H9 (cell line): ENCODE data around the gene ABCA12. TPM values are rescaled to one million over a fixed set of nuclear protein-coding genes. Genes with fewer than 3 reads are reported as not detected.

ENCODE experiments used
- DNase-seq: peaks from one replicate; pipeline ENCODE4 v3.0.0-alpha.2; 2017
- H2AFZ ChIP-seq: one replicate; pipeline ENCODE4 v1.6.1; 2013; ENCODE audit warnings: mild to moderate bottlenecking, low read length, control low read depth, moderate library complexity
- H2AK5ac ChIP-seq: 2 replicates; pipeline ENCODE4 v1.6.1; 2013; ENCODE audit warnings: low read length, control low read depth, mixed read lengths; ENCODE audit not compliant: insufficient read length
- H2BK120ac ChIP-seq: one replicate; pipeline ENCODE4 v1.6.1; 2013; ENCODE audit warnings: low read depth, mild to moderate bottlenecking, low read length, control low read depth, inconsistent platforms; ENCODE audit not compliant: poor library complexity, severe bottlenecking
- H2BK12ac ChIP-seq: 2 replicates; pipeline ENCODE4 v1.6.1; 2013; ENCODE audit warnings: low read length, control low read depth, mixed read lengths, low read depth; ENCODE audit not compliant: insufficient read length
- H2BK15ac ChIP-seq: 2 replicates; pipeline ENCODE4 v1.6.1; 2013; ENCODE audit warnings: low read depth, low read length, control low read depth
- H2BK20ac ChIP-seq: one replicate; pipeline ENCODE4 v1.6.1; 2013; ENCODE audit warnings: low read depth, mild to moderate bottlenecking, low read length, control low read depth, inconsistent platforms; ENCODE audit not compliant: poor library complexity, severe bottlenecking
- H2BK5ac ChIP-seq: 2 replicates; pipeline ENCODE4 v1.6.1; 2013; ENCODE audit warnings: low read length, control low read depth, mixed read lengths; ENCODE audit not compliant: insufficient read length
- H3K14ac ChIP-seq: 2 replicates; pipeline ENCODE4 v1.6.1; 2013; ENCODE audit warnings: low read length, control low read depth; ENCODE audit not compliant: insufficient read depth
- H3K18ac ChIP-seq: 2 replicates; pipeline ENCODE4 v1.6.1; 2013; ENCODE audit warnings: low read depth, mild to moderate bottlenecking, mixed read lengths, low read length, control low read depth; ENCODE audit not compliant: insufficient read length
- H3K23ac ChIP-seq: 2 replicates; pipeline ENCODE4 v1.6.1; 2013; ENCODE audit warnings: low read length, control low read depth, mixed read lengths, low read depth; ENCODE audit not compliant: insufficient read length
- H3K23me2 ChIP-seq: 2 replicates; pipeline ENCODE4 v1.6.1; 2013; ENCODE audit warnings: low read depth, mild to moderate bottlenecking, mixed read lengths, low read length, control low read depth; ENCODE audit not compliant: insufficient read length, poor library complexity, severe bottlenecking
- H3K27ac ChIP-seq: 2 replicates; pipeline ENCODE4 v1.5.1; 2013; ENCODE audit warnings: low read length, control low read depth, mixed read lengths, low read depth; ENCODE audit not compliant: insufficient read length
- H3K27me3 ChIP-seq: 2 replicates; pipeline ENCODE4 v1.6.1; 2013; ENCODE audit warnings: low read length, control low read depth, inconsistent platforms; ENCODE audit not compliant: insufficient read depth
- H3K4ac ChIP-seq: 2 replicates; pipeline ENCODE4 v1.6.1; 2013; ENCODE audit warnings: low read depth, mild to moderate bottlenecking, control low read depth, inconsistent platforms, low read length, moderate library complexity
- H3K4me1 ChIP-seq: 2 replicates; pipeline ENCODE4 v1.6.1; 2013; ENCODE audit warnings: low read length, control low read depth, inconsistent platforms; ENCODE audit not compliant: insufficient read depth
- H3K4me2 ChIP-seq: 2 replicates; pipeline ENCODE4 v1.6.1; 2013; ENCODE audit warnings: low read length, control low read depth, mixed read lengths; ENCODE audit not compliant: insufficient read length, insufficient read depth
- H3K56ac ChIP-seq: 2 replicates; pipeline ENCODE4 v1.6.1; 2013; ENCODE audit warnings: low read depth, mild to moderate bottlenecking, mixed read lengths, low read length, control low read depth; ENCODE audit not compliant: insufficient read length
- H3K79me1 ChIP-seq: 2 replicates; pipeline ENCODE4 v1.6.1; 2013; ENCODE audit warnings: low read depth, mild to moderate bottlenecking, moderate library complexity, low read length, control low read depth, inconsistent platforms; ENCODE audit not compliant: insufficient read depth, poor library complexity, severe bottlenecking
- H3K79me2 ChIP-seq: 2 replicates; pipeline ENCODE4 v1.6.1; 2013; ENCODE audit warnings: low read length, control low read depth, inconsistent platforms; ENCODE audit not compliant: insufficient read depth
- H3K9ac ChIP-seq: 2 replicates; pipeline ENCODE4 v1.6.1; 2013; ENCODE audit warnings: low read length, control low read depth, mixed read lengths; ENCODE audit not compliant: insufficient read length; ENCODE audit errors: extremely low read depth
- H3K9me3 ChIP-seq: one replicate; pipeline ENCODE4 v1.6.1; 2013; ENCODE audit warnings: low read depth, low read length, inconsistent platforms; ENCODE audit not compliant: control insufficient read depth
- H3T11ph ChIP-seq: one replicate; pipeline ENCODE4 v1.6.1; 2013; ENCODE audit warnings: mild to moderate bottlenecking, low read length, control low read depth, inconsistent platforms
- H4K20me1 ChIP-seq: one replicate; pipeline ENCODE4 v1.6.1; 2013; ENCODE audit not compliant: control insufficient read depth, insufficient read length, insufficient read depth
- H4K5ac ChIP-seq: 2 replicates; pipeline ENCODE4 v1.6.1; 2013; ENCODE audit warnings: low read depth, mild to moderate bottlenecking, mixed read lengths, low read length, control low read depth; ENCODE audit not compliant: insufficient read length
- H4K8ac ChIP-seq: replicated peaks from 2 replicates; pipeline ENCODE4 v1.6.1; 2013; ENCODE audit warnings: low read length, control low read depth, mixed read lengths, low read depth; ENCODE audit not compliant: insufficient read length
- H4K91ac ChIP-seq: 2 replicates; pipeline ENCODE4 v1.6.1; 2013; ENCODE audit warnings: low read depth, mild to moderate bottlenecking, moderate library complexity, mixed read lengths, low read length, control low read depth; ENCODE audit not compliant: insufficient read length
- H3K27ac Mint-ChIP-seq, 3 experiments: 2 replicates in 2 of 3; 3 replicates in 1 of 3; pipeline ENCODE4 v1.8.0; 2020 to 2021; ENCODE audit warnings: mixed read lengths in 3 of 3, mild to moderate bottlenecking in 1 of 3, moderate library complexity in 1 of 3
- H3K27me3 Mint-ChIP-seq: 2 replicates; pipeline ENCODE4 v1.8.0; 2021; ENCODE audit warnings: low read depth, mild to moderate bottlenecking, moderate library complexity, mixed read lengths
- H3K36me3 Mint-ChIP-seq, 3 experiments: 2 replicates in 2 of 3; 3 replicates in 1 of 3; pipeline ENCODE4 v1.8.0; 2020 to 2021; ENCODE audit warnings: low read depth in 3 of 3, mixed read lengths in 3 of 3; ENCODE audit not compliant: insufficient read depth in 1 of 3
- H3K4me1 Mint-ChIP-seq, 2 experiments: 2 replicates each; pipeline ENCODE4 v1.8.0; 2020; ENCODE audit warnings: mixed read lengths in 2 of 2
- H3K4me3 Mint-ChIP-seq, 2 experiments: 2 replicates in 1 of 2; 3 replicates in 1 of 2; pipeline ENCODE4 v1.8.0; 2020 to 2021; ENCODE audit warnings: mild to moderate bottlenecking in 2 of 2, mixed read lengths in 2 of 2, moderate library complexity in 1 of 2
- H3K9me3 Mint-ChIP-seq, 2 experiments: 2 replicates in 1 of 2; 3 replicates in 1 of 2; pipeline ENCODE4 v1.8.0; 2020; ENCODE audit warnings: mild to moderate bottlenecking in 2 of 2, mixed read lengths in 2 of 2, moderate library complexity in 1 of 2
- WGBS: extraction: QIAGEN DNeasy Blood & Tissue Kit; methylation state at CpG from one replicate; pipeline ENCODE4 v1.1.7; 2013; ENCODE audit warnings: missing lambda C conversion rate, low lambda C conversion rate, mixed read lengths; ENCODE audit not compliant: insufficient read length; ENCODE audit errors: extremely low coverage; 5-methylcytosine and 5-hydroxymethylcytosine counted together
- total RNA-seq: library from RNA; stranded (reverse); gene quantifications from 2 replicates; pipeline ENCODE4 v1.2.1, GENCODE V29; 2021
- TF ChIP-seq, protein P1 (sequence below): fragments of 200-600 bp; sonication (generic); conservative IDR thresholded peaks from 3 replicates; pipeline ENCODE4 v1.8.0; 2021; ENCODE audit warnings: antibody characterized with exemption, mild to moderate bottlenecking

The ABCA12 gene
- total RNA-seq, 1 experiment from 2014 or later: not detected

DNA sequence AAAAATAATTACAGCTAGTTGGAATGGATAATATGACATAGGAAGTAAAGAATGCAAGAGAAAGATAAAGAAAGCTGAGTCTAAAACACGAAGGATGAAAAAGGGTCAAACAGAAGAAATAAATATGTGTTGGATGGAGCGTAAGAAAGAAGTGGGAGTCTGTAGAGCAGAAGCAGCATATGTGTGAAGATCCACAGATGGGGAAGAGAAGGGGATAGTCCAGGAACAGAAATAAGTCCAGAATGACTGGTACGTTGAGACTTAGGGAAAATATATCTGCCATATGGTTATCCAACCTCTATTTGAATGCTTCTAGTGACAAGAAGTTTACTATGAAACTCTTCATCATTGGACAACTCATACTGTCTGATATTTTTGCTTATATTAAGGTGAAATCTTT, 18.0 kb downstream of the ABCA12 start:
- H2AFZ ChIP-seq: no peak overlapping the region
- H3K4me3 Mint-ChIP-seq: no peak overlapping the region
- H3K4ac ChIP-seq: no peak overlapping the region
- H2AK5ac ChIP-seq: no peak overlapping the region
- no peak overlapping the region for H4K5ac ChIP-seq
- no peak overlapping the region for H4K91ac ChIP-seq
- no peak overlapping the region for H3K27ac ChIP-seq
- no peaks in the 10 kb centered on the region for H3K4me1 Mint-ChIP-seq
- no peak overlapping the region for H3K56ac ChIP-seq
- H3K23ac ChIP-seq: no peak overlapping the region
- TF ChIP-seq, protein P1, sequence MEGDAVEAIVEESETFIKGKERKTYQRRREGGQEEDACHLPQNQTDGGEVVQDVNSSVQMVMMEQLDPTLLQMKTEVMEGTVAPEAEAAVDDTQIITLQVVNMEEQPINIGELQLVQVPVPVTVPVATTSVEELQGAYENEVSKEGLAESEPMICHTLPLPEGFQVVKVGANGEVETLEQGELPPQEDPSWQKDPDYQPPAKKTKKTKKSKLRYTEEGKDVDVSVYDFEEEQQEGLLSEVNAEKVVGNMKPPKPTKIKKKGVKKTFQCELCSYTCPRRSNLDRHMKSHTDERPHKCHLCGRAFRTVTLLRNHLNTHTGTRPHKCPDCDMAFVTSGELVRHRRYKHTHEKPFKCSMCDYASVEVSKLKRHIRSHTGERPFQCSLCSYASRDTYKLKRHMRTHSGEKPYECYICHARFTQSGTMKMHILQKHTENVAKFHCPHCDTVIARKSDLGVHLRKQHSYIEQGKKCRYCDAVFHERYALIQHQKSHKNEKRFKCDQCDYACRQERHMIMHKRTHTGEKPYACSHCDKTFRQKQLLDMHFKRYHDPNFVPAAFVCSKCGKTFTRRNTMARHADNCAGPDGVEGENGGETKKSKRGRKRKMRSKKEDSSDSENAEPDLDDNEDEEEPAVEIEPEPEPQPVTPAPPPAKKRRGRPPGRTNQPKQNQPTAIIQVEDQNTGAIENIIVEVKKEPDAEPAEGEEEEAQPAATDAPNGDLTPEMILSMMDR: no peak
- no peaks in the 10 kb centered on the region for H3K27me3 ChIP-seq
- DNase-seq: no peak
- H3K27ac Mint-ChIP-seq: no peak overlapping the region
- no peaks in the 10 kb centered on the region for H3K79me2 ChIP-seq
- no peak overlapping the region for H3K18ac ChIP-seq
- H3K9me3 Mint-ChIP-seq: peaks cover 8 to 10% of the 10 kb centered on the region in 2 experiments; a peak in 3 of 5 replicates
- no peaks in the 10 kb centered on the region for H3K23me2 ChIP-seq
- no peaks in the 10 kb centered on the region for H3K9me3 ChIP-seq
- WGBS: no CpG with 5 or more reads among the region's 3 CpGs
- H4K20me1 ChIP-seq: no peaks in the 10 kb centered on the region
- no peak overlapping the region for H2BK20ac ChIP-seq
- no peak overlapping the region for H3K9ac ChIP-seq
- H3K4me1 ChIP-seq: no peaks in the 10 kb centered on the region
- no peaks in the 10 kb centered on the region for H3K79me1 ChIP-seq
- H4K8ac ChIP-seq: no peak overlapping the region
- peaks cover 0 to 5% (median 0%) of the 10 kb centered on the region in 3 experiments; a peak in 1 of 7 replicates for H3K36me3 Mint-ChIP-seq
- H3K27me3 Mint-ChIP-seq: no peaks in the 10 kb centered on the region
- H2BK5ac ChIP-seq: no peak overlapping the region
- no peak overlapping the region for H3K4me2 ChIP-seq
- no peak overlapping the region for H2BK120ac ChIP-seq
- H3K14ac ChIP-seq: no peak overlapping the region
- H2BK12ac ChIP-seq: no peak overlapping the region
- no peak overlapping the region for H2BK15ac ChIP-seq
- H3T11ph ChIP-seq: no peak overlapping the region
